ENCODE data around the gene SUSD6.

DNA sequence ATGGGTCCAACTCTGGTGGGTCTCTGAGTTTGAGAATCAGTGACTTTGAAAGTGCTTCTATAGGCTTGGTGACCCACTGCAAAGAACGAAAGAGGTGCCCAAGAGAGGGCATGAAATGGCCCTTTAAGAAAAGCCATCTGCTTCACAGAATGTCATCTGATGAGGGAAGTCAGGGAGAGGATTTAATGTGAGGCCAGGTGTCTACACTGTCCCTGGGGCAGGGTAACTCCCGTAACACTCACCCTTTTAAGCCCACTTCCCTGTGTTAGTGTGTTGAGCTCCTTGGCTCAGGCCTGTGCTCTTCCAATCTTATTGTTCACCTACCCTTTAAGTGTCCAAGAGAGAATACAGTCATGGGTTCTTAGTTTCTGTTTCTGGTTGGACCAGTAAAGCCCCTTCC, 139.1 kb downstream of the SUSD6 start:
- TF ChIP-seq POLR2AphosphoS5 (IDR thresholded peaks at IDR 0.05; ENCODE audit: low read depth) (no peak), GABPA (IDR thresholded peaks at IDR 0.05; ENCODE audit: low read depth) (no peak)
- TF ChIP-seq, protein P1, sequence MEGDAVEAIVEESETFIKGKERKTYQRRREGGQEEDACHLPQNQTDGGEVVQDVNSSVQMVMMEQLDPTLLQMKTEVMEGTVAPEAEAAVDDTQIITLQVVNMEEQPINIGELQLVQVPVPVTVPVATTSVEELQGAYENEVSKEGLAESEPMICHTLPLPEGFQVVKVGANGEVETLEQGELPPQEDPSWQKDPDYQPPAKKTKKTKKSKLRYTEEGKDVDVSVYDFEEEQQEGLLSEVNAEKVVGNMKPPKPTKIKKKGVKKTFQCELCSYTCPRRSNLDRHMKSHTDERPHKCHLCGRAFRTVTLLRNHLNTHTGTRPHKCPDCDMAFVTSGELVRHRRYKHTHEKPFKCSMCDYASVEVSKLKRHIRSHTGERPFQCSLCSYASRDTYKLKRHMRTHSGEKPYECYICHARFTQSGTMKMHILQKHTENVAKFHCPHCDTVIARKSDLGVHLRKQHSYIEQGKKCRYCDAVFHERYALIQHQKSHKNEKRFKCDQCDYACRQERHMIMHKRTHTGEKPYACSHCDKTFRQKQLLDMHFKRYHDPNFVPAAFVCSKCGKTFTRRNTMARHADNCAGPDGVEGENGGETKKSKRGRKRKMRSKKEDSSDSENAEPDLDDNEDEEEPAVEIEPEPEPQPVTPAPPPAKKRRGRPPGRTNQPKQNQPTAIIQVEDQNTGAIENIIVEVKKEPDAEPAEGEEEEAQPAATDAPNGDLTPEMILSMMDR (IDR thresholded peaks at IDR 0.05; ENCODE audit: insufficient read depth, low read length): no peak
